ENCODE results near the gene LEMD1. TPM values are rescaled to one million over a fixed set of nuclear protein-coding genes. Genes with fewer than 3 reads are reported as not detected.

The LEMD1 gene
- total RNA-seq, 4 donors from 2014 or later, result not detected

- H3K9me3 ChIP-seq, result no peaks in the 10 kb centered on the region
- H3K4me1 ChIP-seq, result no peaks in the 10 kb centered on the region
- H3K4me3 ChIP-seq, result no peak overlapping the region
- no peaks in the 10 kb centered on the region for H3K27me3 ChIP-seq
- 5 to 11% methylated on average over 4 of the region's 4 CpGs for WGBS, 2 donors
- TF ChIP-seq CTCF (IDR thresholded peaks at IDR 0.05) (peak; percentile 81 to 89 (median 86)), POLR2A (IDR thresholded peaks at IDR 0.05) (no peak), EP300 (IDR thresholded peaks at IDR 0.05) (no peak)
- H3K36me3 ChIP-seq, result no peaks in the 10 kb centered on the region
- H3K27ac ChIP-seq, result no peak overlapping the region
- DNase-seq (ENCODE audit: low spot score in 2 of 2), result peak in 1 of 2 donors; percentile 62
Measured at GRCh38 chr1:205335692-205336091, 86.2 kb downstream of the LEMD1 start.

GRCh38 chr1:205332015-205332791 is 89.7 kb downstream of the LEMD1 start:
- Histone ChIP-seq H3K36me3 (no peaks in the 10 kb centered on the region), H3K4me3 (no peak overlapping the region), H3K27me3 (peaks cover 0 to 12% of the 10 kb centered on the region in 2 donors), H3K27ac (no peak overlapping the region), H3K9me3 (no peaks in the 10 kb centered on the region), H3K4me1 (no peaks in the 10 kb centered on the region)
- DNase-seq (ENCODE audit: low spot score in 2 of 2), result no peak
- no peak for TF ChIP-seq POLR2A (IDR thresholded peaks at IDR 0.05)
- no peak for TF ChIP-seq CTCF (IDR thresholded peaks at IDR 0.05)
- TF ChIP-seq EP300 (IDR thresholded peaks at IDR 0.05), result no peak
- 83 to 84% methylated on average over 11 of the region's 11 CpGs for WGBS, 2 donors

Small RNA genes within 50 kb of the gene (small RNA-seq; reads per million reads assigned to genes)
- gene MIR135B (not detected), gene SNRPGP10 (not detected)

Other genes starting within 250 kb of the LEMD1 start
- 10 to 100 TPM; 10.5 to 15.5 (median 14.1) TPM for gene DSTYK, start 210.4 kb downstream of the LEMD1 start, total RNA-seq
- gene TMCC2, start 194.1 kb downstream of the LEMD1 start, total RNA-seq, result 1 to 10 TPM; 2.4 to 4.8 (median 2.7) TPM
- 1 to 10 TPM in 3 of 4 donors, under 1 TPM in 1; 0.60 to 5.3 (median 2.7) TPM for gene NUAK2, start 100.3 kb downstream of the LEMD1 start, total RNA-seq
- 1 to 10 TPM; 4.1 to 5.5 (median 4.6) TPM for gene KLHDC8A, start 65.1 kb downstream of the LEMD1 start, total RNA-seq
- gene BLACAT1, start 34.0 kb upstream of the LEMD1 start, total RNA-seq, result under 1 TPM in 1 of 4 donors, not detected in 3; 0.44 TPM
- gene CDK18, start 82.6 kb upstream of the LEMD1 start, total RNA-seq, result 10 to 100 TPM in 1 of 4 donors, 1 to 10 TPM in 3; 5.1 to 14.1 (median 7.5) TPM
- 10 to 100 TPM; 22.4 to 29.7 (median 26.2) TPM for gene ELK4, start 210.0 kb upstream of the LEMD1 start, total RNA-seq